ENCODE measurements around the gene ZFR. TPM values are rescaled to one million over a fixed set of nuclear protein-coding genes. Genes with fewer than 3 reads are reported as not detected.
A peak's percentile ranks its signal among the peaks of the same experiment; 100 is the strongest.

Gene ZFR
- polyA plus RNA-seq, 3 donors, result 29.8 to 81.8 (median 62.3) TPM

GRCh38 chr5:32420506-32420905 lies 24.0 kb downstream of the ZFR start:
- no CpG with 5 or more reads among the region's 1 CpG for WGBS (ENCODE audit: insufficient coverage)
- Histone ChIP-seq H3K9me3 (replicated peaks in 1 of 2; ENCODE audit: control insufficient read depth in 1 of 2, insufficient read depth in 1 of 2, low read length in 2 of 2) (no peaks in the 10 kb centered on the region), H3K9ac (ENCODE audit: insufficient read depth, low read length, poor library complexity, severe bottlenecking) (no peak overlapping the region), H3K4me1 (ENCODE audit: control insufficient read depth in 1 of 2, insufficient read depth in 2 of 2, low read length in 2 of 2) (no peaks in the 10 kb centered on the region), H3K4me3 (replicated peaks in 1 of 3; ENCODE audit: low read depth in 2 of 3, low read length in 3 of 3) (no peak overlapping the region), H2AFZ (ENCODE audit: insufficient read depth, low read depth, low read length, poor library complexity, severe bottlenecking) (no peak overlapping the region), H3K4me2 (replicated peaks; ENCODE audit: extremely low read depth, low read length, poor library complexity, severe bottlenecking) (no peak overlapping the region), H4K20me1 (ENCODE audit: insufficient read depth, low read length) (peaks cover 84% of the 10 kb centered on the region), H3K27me3 (ENCODE audit: control insufficient read depth in 2 of 2, insufficient read depth in 2 of 2, low read length in 2 of 2) (no peaks in the 10 kb centered on the region), H3K27ac (ENCODE audit: low read depth in 1 of 2, low read length in 2 of 2) (no peak overlapping the region), H3K79me2 (ENCODE audit: insufficient read depth, low read length) (peaks cover 77% of the 10 kb centered on the region), H3K36me3 (replicated peaks in 1 of 2; ENCODE audit: control insufficient read depth in 1 of 2, insufficient read depth in 2 of 2, low read length in 2 of 2) (peaks cover 28 to 48% of the 10 kb centered on the region in 2 donors)
- TF ChIP-seq, protein P1, sequence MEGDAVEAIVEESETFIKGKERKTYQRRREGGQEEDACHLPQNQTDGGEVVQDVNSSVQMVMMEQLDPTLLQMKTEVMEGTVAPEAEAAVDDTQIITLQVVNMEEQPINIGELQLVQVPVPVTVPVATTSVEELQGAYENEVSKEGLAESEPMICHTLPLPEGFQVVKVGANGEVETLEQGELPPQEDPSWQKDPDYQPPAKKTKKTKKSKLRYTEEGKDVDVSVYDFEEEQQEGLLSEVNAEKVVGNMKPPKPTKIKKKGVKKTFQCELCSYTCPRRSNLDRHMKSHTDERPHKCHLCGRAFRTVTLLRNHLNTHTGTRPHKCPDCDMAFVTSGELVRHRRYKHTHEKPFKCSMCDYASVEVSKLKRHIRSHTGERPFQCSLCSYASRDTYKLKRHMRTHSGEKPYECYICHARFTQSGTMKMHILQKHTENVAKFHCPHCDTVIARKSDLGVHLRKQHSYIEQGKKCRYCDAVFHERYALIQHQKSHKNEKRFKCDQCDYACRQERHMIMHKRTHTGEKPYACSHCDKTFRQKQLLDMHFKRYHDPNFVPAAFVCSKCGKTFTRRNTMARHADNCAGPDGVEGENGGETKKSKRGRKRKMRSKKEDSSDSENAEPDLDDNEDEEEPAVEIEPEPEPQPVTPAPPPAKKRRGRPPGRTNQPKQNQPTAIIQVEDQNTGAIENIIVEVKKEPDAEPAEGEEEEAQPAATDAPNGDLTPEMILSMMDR (IDR thresholded peaks at IDR 0.05), result no peak
- H3K9me3 Mint-ChIP-seq, result no peaks in the 10 kb centered on the region
- peaks cover 38 to 67% of the 10 kb centered on the region in 2 donors for H3K36me3 Mint-ChIP-seq
- H3K4me3 Mint-ChIP-seq, result no peak overlapping the region
- intact Hi-C loops (cut with micrococcal nuclease), result no loop called here
- peaks cover 2% of the 10 kb centered on the region for H3K4me1 Mint-ChIP-seq
- H3K27ac Mint-ChIP-seq, result peak overlapping the region in 2 of 7 donors; percentile 25 to 65
- no peaks in the 10 kb centered on the region for H3K27me3 Mint-ChIP-seq (ENCODE audit: low read depth in 3 of 3)
- DNase-seq, result no peak

DNA sequence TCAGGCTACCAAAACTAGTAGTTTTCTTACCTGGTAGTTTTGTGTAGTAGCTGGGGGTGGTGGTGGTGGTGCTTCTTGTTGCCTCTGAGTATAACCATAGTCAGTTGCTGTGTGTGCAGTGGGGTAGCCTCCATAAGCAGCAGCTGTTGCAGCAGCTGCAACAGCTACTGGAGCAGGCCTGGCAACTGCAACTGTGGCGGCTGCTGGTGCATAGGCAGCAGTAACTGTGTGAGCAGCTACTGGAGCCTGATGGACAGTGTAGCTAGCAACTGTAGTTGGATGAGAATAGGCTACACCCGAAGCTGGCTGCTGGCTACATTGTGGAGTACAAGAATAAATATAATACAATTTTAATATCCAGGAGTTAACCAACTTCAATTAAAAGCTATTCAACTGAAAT lies 24.7 kb downstream of the ZFR start:
- no peaks in the 10 kb centered on the region for H3K9me3 ChIP-seq (replicated peaks in 1 of 2; ENCODE audit: control insufficient read depth in 1 of 2, insufficient read depth in 1 of 2, low read length in 2 of 2)
- Mint-ChIP-seq H3K4me1 (peaks cover under 1% of the 10 kb centered on the region), H3K27me3 (ENCODE audit: low read depth in 3 of 3) (no peaks in the 10 kb centered on the region), H3K36me3 (peaks cover 41 to 74% of the 10 kb centered on the region in 2 donors), H3K4me3 (no peak overlapping the region), H3K27ac (no peak overlapping the region), H3K9me3 (no peaks in the 10 kb centered on the region)
- peaks cover 70% of the 10 kb centered on the region for H3K79me2 ChIP-seq (ENCODE audit: insufficient read depth, low read length)
- H3K4me1 ChIP-seq (ENCODE audit: control insufficient read depth in 1 of 2, insufficient read depth in 2 of 2, low read length in 2 of 2), result no peaks in the 10 kb centered on the region
- H2AFZ ChIP-seq (ENCODE audit: insufficient read depth, low read depth, low read length, poor library complexity, severe bottlenecking), result no peak overlapping the region
- no CpG with 5 or more reads among the region's 2 CpGs for WGBS (ENCODE audit: insufficient coverage)
- H4K20me1 ChIP-seq (ENCODE audit: insufficient read depth, low read length), result peaks cover 77% of the 10 kb centered on the region
- H3K4me2 ChIP-seq (replicated peaks; ENCODE audit: extremely low read depth, low read length, poor library complexity, severe bottlenecking), result no peak overlapping the region
- no peaks in the 10 kb centered on the region for H3K27me3 ChIP-seq (ENCODE audit: control insufficient read depth in 2 of 2, insufficient read depth in 2 of 2, low read length in 2 of 2)
- no peak for DNase-seq
- no peak overlapping the region for H3K27ac ChIP-seq (ENCODE audit: low read depth in 1 of 2, low read length in 2 of 2)
- H3K36me3 ChIP-seq (replicated peaks in 1 of 2; ENCODE audit: control insufficient read depth in 1 of 2, insufficient read depth in 2 of 2, low read length in 2 of 2), result peaks cover 34 to 56% of the 10 kb centered on the region in 2 donors
- H3K4me3 ChIP-seq (replicated peaks in 1 of 3; ENCODE audit: low read depth in 2 of 3, low read length in 3 of 3), result no peak overlapping the region
- intact Hi-C loops (cut with micrococcal nuclease), result loop anchor here in 1 of 2 donors (10.0 kb wide), 1 partner anchor 175 kb away; no protein-coding TSS in a partner anchor
- H3K9ac ChIP-seq (ENCODE audit: insufficient read depth, low read length, poor library complexity, severe bottlenecking), result no peak overlapping the region
- TF ChIP-seq, protein P1 (IDR thresholded peaks at IDR 0.05), result no peak

All from CD14-positive monocyte (primary cell).